ELF-1 (cell line): ENCODE results near the gene KCNE2.
"Not testable (repeated sequence)": the region's sequence is repeated elsewhere in the genome, so short reads cannot be mapped to it uniquely, and the experiment has no call there.

Experiments
- DNase-seq: peaks from one replicate; pipeline ENCODE4 v3.0.0-alpha.2; 2016; ENCODE audit warnings: low read depth, low spot score

The KCNE2 gene

DNA sequence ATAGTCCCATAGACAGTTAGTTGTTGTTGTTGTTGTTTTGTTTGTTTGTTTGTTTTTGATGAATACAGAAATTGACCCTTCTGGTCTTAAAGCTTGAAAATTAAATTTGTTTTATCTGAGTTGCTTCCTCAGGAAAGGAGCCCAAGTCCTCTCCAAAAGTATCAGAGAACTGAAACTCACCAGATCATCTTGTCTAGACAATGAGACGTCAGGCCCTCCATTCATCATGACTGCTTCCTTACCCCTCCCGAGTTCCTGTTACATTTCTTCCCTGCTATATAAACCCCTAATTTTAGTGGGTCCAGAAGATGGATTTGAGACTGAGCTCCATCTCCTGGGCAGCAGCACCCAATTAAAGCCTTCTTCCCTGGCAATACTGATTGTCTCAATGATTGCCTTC lies 42.9 kb downstream of the KCNE2 start:
- DNase-seq = not testable (repeated sequence)

DNA sequence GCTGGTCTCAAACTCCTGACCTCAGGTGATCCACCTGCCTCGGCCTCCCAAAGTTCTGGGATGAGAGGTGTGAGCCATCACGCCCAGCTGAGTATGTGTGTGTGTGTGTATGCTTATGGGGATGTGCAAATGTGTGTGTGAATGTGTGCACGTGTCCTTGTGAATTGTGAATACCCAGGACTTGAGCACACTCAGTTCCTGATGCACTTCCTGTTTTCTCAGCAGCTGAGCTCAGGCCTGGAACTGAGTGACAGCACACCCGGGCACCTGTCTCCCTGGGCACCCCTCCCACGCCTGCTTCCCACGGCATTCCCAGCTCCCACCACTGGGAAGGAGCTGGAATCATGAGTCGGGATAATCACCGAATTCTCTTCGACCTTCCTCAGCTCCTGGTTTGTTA lies 43.5 kb downstream of the KCNE2 start:
- DNase-seq = not testable (repeated sequence)

DNA sequence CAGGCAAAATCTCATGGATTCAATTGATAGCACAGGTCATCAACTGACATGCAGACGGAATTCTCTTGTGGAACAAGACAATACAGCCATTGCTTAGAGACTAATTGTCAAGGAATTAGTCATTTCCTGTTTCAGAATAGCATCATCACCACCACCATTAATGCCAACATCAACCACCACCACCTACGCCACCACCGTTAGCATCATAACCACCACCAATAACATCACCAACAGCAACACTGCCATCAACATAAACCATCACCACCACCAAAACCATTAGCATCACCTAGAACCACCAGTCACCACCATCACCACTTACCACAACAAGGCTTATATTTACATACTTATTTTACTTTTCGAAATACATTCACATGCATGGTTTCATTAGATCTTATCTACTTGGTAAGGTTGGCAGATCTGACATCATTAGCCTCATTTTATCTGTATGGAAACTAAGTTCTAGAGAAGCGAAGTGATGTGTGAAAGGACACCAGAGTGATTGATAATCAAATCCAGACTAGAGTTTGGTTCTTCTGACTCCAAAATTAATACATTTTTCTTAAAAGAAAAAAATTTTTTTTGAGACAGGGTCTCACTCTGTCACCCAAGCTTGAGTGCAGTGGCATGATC lies 53.8 kb downstream of the KCNE2 start:
- DNase-seq = not testable (repeated sequence)
